HL-60 (cell line): ENCODE data around the gene GPR179.

ENCODE experiments used
- CTCF ChIP-seq: IDR thresholded peaks from one replicate; pipeline ENCODE4 v1.5.1; 2011; ENCODE audit warnings: low read length, control low read depth, inconsistent platforms; ENCODE audit not compliant: insufficient read depth
- GABPA ChIP-seq: IDR thresholded peaks from 2 replicates; pipeline ENCODE4 v1.6.1; 2012; ENCODE audit warnings: low read depth
- POLR2AphosphoS5 ChIP-seq: IDR thresholded peaks from 2 replicates; pipeline ENCODE4 v1.6.1; 2012; ENCODE audit warnings: low read depth
- REST ChIP-seq: IDR thresholded peaks from 2 replicates; pipeline ENCODE4 v1.6.1; 2012; ENCODE audit warnings: low read depth; ENCODE audit not compliant: insufficient replicate concordance
- SPI1 ChIP-seq: IDR thresholded peaks from 2 replicates; pipeline ENCODE4 v1.6.1; 2012; ENCODE audit warnings: low read depth, mild to moderate bottlenecking, borderline replicate concordance

- peak; percentile 88 for TF ChIP-seq CTCF
- TF ChIP-seq REST, result no peak
- no peak for TF ChIP-seq POLR2AphosphoS5
- TF ChIP-seq SPI1, result no peak
- TF ChIP-seq GABPA, result no peak
Measured at GRCh38 chr17:38349097-38349730, 5.5 kb upstream of the GPR179 start.
